Duodenal mucosa (tissue), 2 donors: ENCODE data around the gene TTC7B.

ENCODE experiments used
- H3K27ac ChIP-seq: one replicate; pipeline ENCODE4 v1.7.0; 2013; ENCODE audit warnings: low read depth, low read length
- H3K27me3 ChIP-seq, 2 donors: one replicate each; pipeline ENCODE4 v1.7.0; 2013; ENCODE audit warnings: low read length in 2 of 2, control low read depth in 1 of 2; ENCODE audit not compliant: insufficient read depth in 2 of 2, control insufficient read depth in 1 of 2
- H3K36me3 ChIP-seq, 2 donors: one replicate each; pipeline ENCODE4 v1.7.0; 2013; ENCODE audit warnings: low read length in 2 of 2, control low read depth in 1 of 2; ENCODE audit not compliant: insufficient read depth in 2 of 2, control insufficient read depth in 1 of 2
- H3K4me1 ChIP-seq, 2 donors: one replicate each; pipeline ENCODE4 v1.7.0; 2013; ENCODE audit warnings: low read length in 2 of 2, control low read depth in 1 of 2; ENCODE audit not compliant: insufficient read depth in 2 of 2, control insufficient read depth in 1 of 2
- H3K4me3 ChIP-seq, 2 donors: one replicate each; pipeline ENCODE4 v1.7.0; 2013; ENCODE audit warnings: low read length in 2 of 2, low read depth in 1 of 2
- H3K9ac ChIP-seq, 2 donors: one replicate each; pipeline ENCODE4 v1.7.0; 2013; ENCODE audit warnings: low read length in 2 of 2, low read depth in 1 of 2
- H3K9me3 ChIP-seq, 2 donors: one replicate each; pipeline ENCODE4 v1.7.0; 2013; ENCODE audit warnings: low read length in 2 of 2, control low read depth in 1 of 2; ENCODE audit not compliant: control insufficient read depth in 1 of 2

TTC7B gene

DNA sequence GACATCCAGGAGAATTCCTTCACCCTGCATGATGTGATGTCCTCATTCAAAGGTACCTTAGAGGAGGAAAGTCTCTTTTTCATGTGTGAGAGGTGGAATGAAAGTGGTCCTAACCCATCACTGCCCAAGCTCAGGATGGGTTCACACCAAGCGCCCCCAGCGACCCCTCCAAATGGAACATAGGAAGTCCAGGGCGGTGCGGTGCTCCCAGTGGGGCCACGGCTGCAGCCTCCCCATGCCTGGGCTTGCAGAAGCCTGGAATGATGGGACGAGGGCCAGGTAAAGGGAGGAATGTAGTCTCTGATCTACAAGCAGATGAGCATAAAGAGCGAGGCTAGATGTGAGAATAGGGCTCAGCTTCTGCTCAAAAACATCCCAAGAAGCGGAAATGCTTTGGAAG, 196.3 kb downstream of the TTC7B start:
- Histone ChIP-seq H3K27me3 (no peaks in the 10 kb centered on the region), H3K36me3 (peaks cover 0 to 3% of the 10 kb centered on the region in 2 donors), H3K4me1 (no peaks in the 10 kb centered on the region), H3K9ac (no peak overlapping the region), H3K9me3 (no peaks in the 10 kb centered on the region), H3K27ac (no peak overlapping the region), H3K4me3 (no peak overlapping the region)

GRCh38 chr14:90617961-90618360, 198.3 kb downstream of the TTC7B start:
- Histone ChIP-seq H3K9ac (no peak overlapping the region), H3K4me3 (no peak overlapping the region)

GRCh38 chr14:90616881-90617280, 199.3 kb downstream of the TTC7B start:
- H3K36me3 ChIP-seq, result peaks cover 0 to 3% of the 10 kb centered on the region in 2 donors
- H3K4me1 ChIP-seq, result no peaks in the 10 kb centered on the region
- no peaks in the 10 kb centered on the region for H3K9me3 ChIP-seq
- no peak overlapping the region for H3K4me3 ChIP-seq
- H3K27ac ChIP-seq, result no peak overlapping the region
- no peak overlapping the region for H3K9ac ChIP-seq
- H3K27me3 ChIP-seq, result no peaks in the 10 kb centered on the region

More at GRCh38 chr14:90617961-90618360, 198.3 kb downstream of the TTC7B start:
- no peaks in the 10 kb centered on the region for H3K4me1 ChIP-seq
- no peaks in the 10 kb centered on the region for H3K27me3 ChIP-seq
- H3K27ac ChIP-seq, result no peak overlapping the region
- no peaks in the 10 kb centered on the region for H3K9me3 ChIP-seq
- H3K36me3 ChIP-seq, result peaks cover 0 to 3% of the 10 kb centered on the region in 2 donors

GRCh38 chr14:90616313-90616712, 199.9 kb downstream of the TTC7B start:
- Histone ChIP-seq H3K4me3 (no peak overlapping the region), H3K4me1 (no peaks in the 10 kb centered on the region), H3K27me3 (no peaks in the 10 kb centered on the region), H3K27ac (no peak overlapping the region), H3K36me3 (peaks cover 0 to under 1% of the 10 kb centered on the region in 2 donors), H3K9ac (no peak overlapping the region), H3K9me3 (no peaks in the 10 kb centered on the region)

GRCh38 chr14:90615517-90616060, 200.6 kb downstream of the TTC7B start:
- no peaks in the 10 kb centered on the region for H3K4me1 ChIP-seq
- H3K27ac ChIP-seq, result no peak overlapping the region
- H3K27me3 ChIP-seq, result no peaks in the 10 kb centered on the region

GRCh38 chr14:90614696-90615516, 201.3 kb downstream of the TTC7B start:
- Histone ChIP-seq H3K9ac (no peak overlapping the region), H3K4me1 (no peaks in the 10 kb centered on the region), H3K27ac (no peak overlapping the region), H3K27me3 (no peaks in the 10 kb centered on the region), H3K36me3 (no peaks in the 10 kb centered on the region), H3K9me3 (no peaks in the 10 kb centered on the region), H3K4me3 (no peak overlapping the region)

More at GRCh38 chr14:90615517-90616060, 200.6 kb downstream of the TTC7B start:
- no peaks in the 10 kb centered on the region for H3K9me3 ChIP-seq
- H3K4me3 ChIP-seq, result no peak overlapping the region
- no peak overlapping the region for H3K9ac ChIP-seq
- H3K36me3 ChIP-seq, result no peaks in the 10 kb centered on the region

DNA sequence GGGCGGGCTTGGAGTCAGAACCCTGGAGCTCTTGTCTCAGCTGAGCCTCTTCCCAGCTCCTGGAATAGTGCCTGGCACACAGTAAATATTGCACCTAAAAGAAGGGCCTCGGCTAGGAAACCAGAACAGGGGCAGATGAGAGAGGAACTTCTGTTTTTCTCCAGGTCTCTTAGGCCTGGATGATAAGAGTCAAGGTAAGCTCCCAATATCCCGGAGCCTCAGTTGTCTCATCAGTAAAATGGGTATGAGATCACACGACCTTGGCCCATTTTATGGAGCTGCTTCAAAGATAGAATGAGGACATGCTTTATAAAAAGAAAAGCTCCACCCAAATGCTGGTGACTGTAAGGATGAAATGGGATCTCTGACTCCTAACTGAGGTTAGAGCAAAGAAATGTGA, 202.2 kb downstream of the TTC7B start:
- no peaks in the 10 kb centered on the region for H3K4me1 ChIP-seq
- H3K27me3 ChIP-seq, result no peaks in the 10 kb centered on the region
- no peaks in the 10 kb centered on the region for H3K36me3 ChIP-seq
- H3K27ac ChIP-seq, result no peak overlapping the region
- H3K9ac ChIP-seq, result no peak overlapping the region
- H3K4me3 ChIP-seq, result no peak overlapping the region
- H3K9me3 ChIP-seq, result no peaks in the 10 kb centered on the region

DNA sequence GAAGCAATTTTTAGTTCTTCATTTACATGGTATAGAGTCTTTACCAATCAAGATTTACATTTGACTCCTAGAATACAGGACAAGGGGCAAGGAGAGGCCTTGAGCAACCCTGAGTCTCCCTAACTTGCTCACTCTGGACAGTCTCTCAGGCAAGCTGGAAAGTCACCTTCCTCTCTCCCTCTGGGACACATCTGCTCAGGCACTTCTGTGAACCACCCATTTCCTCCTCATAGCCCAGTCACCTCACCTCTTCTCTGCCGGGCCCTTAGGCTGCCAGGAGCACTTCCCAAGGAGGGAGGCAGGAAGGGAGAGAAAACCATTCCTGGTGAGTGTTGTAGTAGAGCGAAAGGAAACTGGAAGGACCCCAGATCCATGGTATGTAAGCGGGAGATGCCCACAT, 202.8 kb downstream of the TTC7B start:
- no peaks in the 10 kb centered on the region for H3K27me3 ChIP-seq
- no peak overlapping the region for H3K27ac ChIP-seq
- H3K4me3 ChIP-seq, result no peak overlapping the region
- H3K4me1 ChIP-seq, result no peaks in the 10 kb centered on the region
- H3K9ac ChIP-seq, result no peak overlapping the region
- no peaks in the 10 kb centered on the region for H3K9me3 ChIP-seq
- no peaks in the 10 kb centered on the region for H3K36me3 ChIP-seq

GRCh38 chr14:90612801-90613200, 203.4 kb downstream of the TTC7B start:
- Histone ChIP-seq H3K36me3 (no peaks in the 10 kb centered on the region), H3K4me3 (no peak overlapping the region), H3K4me1 (no peaks in the 10 kb centered on the region), H3K27ac (no peak overlapping the region), H3K9me3 (no peaks in the 10 kb centered on the region), H3K27me3 (no peaks in the 10 kb centered on the region), H3K9ac (no peak overlapping the region)

- Histone ChIP-seq H3K4me1 (no peaks in the 10 kb centered on the region), H3K36me3 (no peaks in the 10 kb centered on the region), H3K9ac (no peak overlapping the region), H3K4me3 (no peak overlapping the region), H3K9me3 (no peaks in the 10 kb centered on the region), H3K27ac (no peak overlapping the region), H3K27me3 (no peaks in the 10 kb centered on the region)
These were observed 204.3 kb downstream of the TTC7B start for GRCh38 chr14:90611936-90612335.
